Mesothelial cell of epicardium (in vitro differentiated cells): ENCODE measurements around the gene ELP5. TPM values are rescaled to one million over a fixed set of nuclear protein-coding genes. Genes with fewer than 3 reads are reported as not detected.

Experiments used
- DNase-seq, 2 experiments: peaks; one replicate each; pipeline ENCODE4 v3.0.0; 2021; ENCODE audit warnings: low spot score in 2 of 2; ENCODE audit not compliant: unreplicated experiment in 2 of 2
- H3K27ac Mint-ChIP-seq: 2 replicates; pipeline ENCODE4 v1.8.0; 2021; ENCODE audit warnings: mixed read lengths
- H3K27me3 Mint-ChIP-seq: 2 replicates; pipeline ENCODE4 v1.8.0; 2021; ENCODE audit warnings: low read depth, mixed read lengths
- H3K36me3 Mint-ChIP-seq: 2 replicates; pipeline ENCODE4 v1.8.0; 2021; ENCODE audit warnings: mixed read lengths
- H3K4me1 Mint-ChIP-seq: 2 replicates; pipeline ENCODE4 v1.8.0; 2021; ENCODE audit warnings: mixed read lengths
- H3K4me3 Mint-ChIP-seq: 2 replicates; pipeline ENCODE4 v1.8.0; 2021; ENCODE audit warnings: mild to moderate bottlenecking, moderate library complexity, mixed read lengths
- H3K9me3 Mint-ChIP-seq: 2 replicates; pipeline ENCODE4 v1.8.0; 2021; ENCODE audit warnings: mixed read lengths
- CTCF ChIP-seq: fragments of 200-600 bp; sonication (generic); IDR thresholded peaks from one replicate; pipeline ENCODE4 v1.5.0; 2021; ENCODE audit warnings: antibody characterized with exemption; ENCODE audit not compliant: unreplicated experiment
- total RNA-seq: library from RNA; stranded (reverse); gene quantifications from 3 replicates; pipeline ENCODE4 v1.2.1, GENCODE V29; 2021

The ELP5 gene
- total RNA-seq, 1 donor from 2014 or later, result 37.9 TPM

- Mint-ChIP-seq H3K27ac (peak overlapping the region; percentile 34), H3K27me3 (no peaks in the 10 kb centered on the region), H3K4me3 (peak overlapping the region; percentile 37), H3K4me1 (peaks cover 35% of the 10 kb centered on the region), H3K9me3 (no peaks in the 10 kb centered on the region), H3K36me3 (peaks cover 7% of the 10 kb centered on the region)
- no peak for DNase-seq
- no peak for TF ChIP-seq CTCF
Measured at GRCh38 chr17:7221278-7222092, 30.5 kb upstream of the ELP5 start.

- Mint-ChIP-seq H3K36me3 (peaks cover 7% of the 10 kb centered on the region), H3K27ac (peak overlapping the region; percentile 34), H3K4me3 (peak overlapping the region; percentile 15), H3K9me3 (no peaks in the 10 kb centered on the region), H3K27me3 (no peaks in the 10 kb centered on the region), H3K4me1 (peaks cover 30% of the 10 kb centered on the region)
- DNase-seq, result no peak
- no peak for TF ChIP-seq CTCF
Measured at GRCh38 chr17:7222093-7222971, 29.7 kb upstream of the ELP5 start.

GRCh38 chr17:7222972-7223292 is 29.1 kb upstream of the ELP5 start:
- no peaks in the 10 kb centered on the region for H3K9me3 Mint-ChIP-seq
- no peaks in the 10 kb centered on the region for H3K27me3 Mint-ChIP-seq
- H3K36me3 Mint-ChIP-seq, result peaks cover 9% of the 10 kb centered on the region
- DNase-seq, result no peak
- peaks cover 26% of the 10 kb centered on the region for H3K4me1 Mint-ChIP-seq
- no peak overlapping the region for H3K27ac Mint-ChIP-seq
- no peak overlapping the region for H3K4me3 Mint-ChIP-seq
- no peak for TF ChIP-seq CTCF

DNA sequence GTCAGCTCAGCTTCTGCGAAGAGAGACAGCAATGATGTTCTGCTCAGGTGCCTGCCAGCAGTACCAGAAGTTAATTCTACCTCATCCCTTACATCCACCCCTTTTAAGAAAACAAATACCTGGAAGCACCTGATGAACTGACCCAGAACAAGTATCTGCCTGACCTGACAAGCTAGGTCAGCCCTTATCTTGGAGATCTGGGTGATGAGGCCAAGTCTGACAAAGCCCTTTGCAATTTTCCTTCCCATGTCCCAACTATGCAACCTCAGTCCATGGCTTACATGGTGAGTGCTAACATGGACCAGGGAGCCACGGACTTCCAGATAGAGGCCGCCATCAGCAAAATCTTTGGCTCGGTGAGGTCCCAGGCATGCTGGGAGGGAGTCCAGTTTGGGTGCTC is 28.6 kb upstream of the ELP5 start:
- peaks cover 12% of the 10 kb centered on the region for H3K36me3 Mint-ChIP-seq
- no peak for TF ChIP-seq CTCF
- peaks cover 21% of the 10 kb centered on the region for H3K4me1 Mint-ChIP-seq
- DNase-seq, result no peak
- no peak overlapping the region for H3K27ac Mint-ChIP-seq
- H3K4me3 Mint-ChIP-seq, result no peak overlapping the region
- no peaks in the 10 kb centered on the region for H3K9me3 Mint-ChIP-seq
- no peaks in the 10 kb centered on the region for H3K27me3 Mint-ChIP-seq

GRCh38 chr17:7224110-7224509 is 27.9 kb upstream of the ELP5 start:
- peaks cover 14% of the 10 kb centered on the region for H3K36me3 Mint-ChIP-seq
- H3K27me3 Mint-ChIP-seq, result no peaks in the 10 kb centered on the region
- DNase-seq, result no peak
- no peak for TF ChIP-seq CTCF
- H3K9me3 Mint-ChIP-seq, result no peaks in the 10 kb centered on the region
- H3K27ac Mint-ChIP-seq, result no peak overlapping the region
- peaks cover 14% of the 10 kb centered on the region for H3K4me1 Mint-ChIP-seq
- no peak overlapping the region for H3K4me3 Mint-ChIP-seq
